ENCODE results near the gene ATP7B.
A peak's percentile ranks its signal among the peaks of the same experiment; 100 is the strongest.
"Not testable (repeated sequence)": the region's sequence is repeated elsewhere in the genome, so short reads cannot be mapped to it uniquely, and the experiment has no call there.

ATP7B gene

GRCh38 chr13:51916962-51917361 is 94.3 kb downstream of the ATP7B start:
- H3K36me3 Mint-ChIP-seq (ENCODE audit: low read depth) = no peaks in the 10 kb centered on the region
- DNase-seq = no peak
- no peak overlapping the region for H3K4me3 Mint-ChIP-seq
- peaks cover 4% of the 10 kb centered on the region for H3K4me1 Mint-ChIP-seq (ENCODE audit: low read depth)
- no peaks in the 10 kb centered on the region for H3K9me3 Mint-ChIP-seq
- peaks cover 6% of the 10 kb centered on the region for H3K27me3 Mint-ChIP-seq
- H3K27ac Mint-ChIP-seq = no peak overlapping the region

- DNase-seq = no peak
- peaks cover 8% of the 10 kb centered on the region for H3K27me3 Mint-ChIP-seq
- no peaks in the 10 kb centered on the region for H3K9me3 Mint-ChIP-seq
- no peaks in the 10 kb centered on the region for H3K4me1 Mint-ChIP-seq (ENCODE audit: low read depth)
- H3K4me3 Mint-ChIP-seq = no peak overlapping the region
- no peaks in the 10 kb centered on the region for H3K36me3 Mint-ChIP-seq (ENCODE audit: low read depth)
- H3K27ac Mint-ChIP-seq = no peak overlapping the region
Measured at GRCh38 chr13:51916051-51916818, 95.0 kb downstream of the ATP7B start.

GRCh38 chr13:51914137-51914493 is 97.1 kb downstream of the ATP7B start:
- Mint-ChIP-seq H3K4me3 (no peak overlapping the region), H3K9me3 (no peaks in the 10 kb centered on the region), H3K36me3 (ENCODE audit: low read depth) (no peaks in the 10 kb centered on the region), H3K27me3 (peaks cover 8% of the 10 kb centered on the region), H3K27ac (no peak overlapping the region), H3K4me1 (ENCODE audit: low read depth) (peaks cover 13% of the 10 kb centered on the region)
- DNase-seq = no peak

- no peaks in the 10 kb centered on the region for H3K36me3 Mint-ChIP-seq (ENCODE audit: low read depth)
- H3K27me3 Mint-ChIP-seq = peaks cover 8% of the 10 kb centered on the region
- DNase-seq = no peak
- H3K4me1 Mint-ChIP-seq (ENCODE audit: low read depth) = peaks cover 17% of the 10 kb centered on the region
- H3K4me3 Mint-ChIP-seq = no peak overlapping the region
- H3K9me3 Mint-ChIP-seq = no peaks in the 10 kb centered on the region
- H3K27ac Mint-ChIP-seq = no peak overlapping the region
Measured at GRCh38 chr13:51913421-51914136, 97.7 kb downstream of the ATP7B start.

- DNase-seq = no peak
- Mint-ChIP-seq H3K27me3 (peaks cover 8% of the 10 kb centered on the region), H3K4me3 (no peak overlapping the region), H3K27ac (no peak overlapping the region), H3K36me3 (ENCODE audit: low read depth) (no peaks in the 10 kb centered on the region), H3K4me1 (ENCODE audit: low read depth) (peaks cover 22% of the 10 kb centered on the region), H3K9me3 (no peaks in the 10 kb centered on the region)
Measured at GRCh38 chr13:51912511-51913225, 98.6 kb downstream of the ATP7B start.

GRCh38 chr13:51912091-51912490 is 99.2 kb downstream of the ATP7B start:
- peaks cover 8% of the 10 kb centered on the region for H3K27me3 Mint-ChIP-seq
- H3K9me3 Mint-ChIP-seq = no peaks in the 10 kb centered on the region
- H3K4me3 Mint-ChIP-seq = no peak overlapping the region
- peaks cover 26% of the 10 kb centered on the region for H3K4me1 Mint-ChIP-seq (ENCODE audit: low read depth)
- no peaks in the 10 kb centered on the region for H3K36me3 Mint-ChIP-seq (ENCODE audit: low read depth)
- no peak for DNase-seq
- H3K27ac Mint-ChIP-seq = no peak overlapping the region

GRCh38 chr13:51910508-51910907 is 100.7 kb downstream of the ATP7B start:
- H3K4me1 Mint-ChIP-seq (ENCODE audit: low read depth) = peaks cover 26% of the 10 kb centered on the region
- no peak for DNase-seq
- H3K4me3 Mint-ChIP-seq = no peak overlapping the region
- H3K27me3 Mint-ChIP-seq = peaks cover 6% of the 10 kb centered on the region
- H3K9me3 Mint-ChIP-seq = no peaks in the 10 kb centered on the region
- no peaks in the 10 kb centered on the region for H3K36me3 Mint-ChIP-seq (ENCODE audit: low read depth)
- H3K27ac Mint-ChIP-seq = no peak overlapping the region

- peak overlapping the region; percentile 65 for H3K27ac Mint-ChIP-seq
- H3K4me1 Mint-ChIP-seq (ENCODE audit: low read depth) = peaks cover 26% of the 10 kb centered on the region
- not testable (repeated sequence) for H3K9me3 Mint-ChIP-seq
Measured at GRCh38 chr13:51909265-51909664, 102.0 kb downstream of the ATP7B start.

GRCh38 chr13:51907040-51907732 is 104.1 kb downstream of the ATP7B start:
- H3K27me3 Mint-ChIP-seq = peaks cover 6% of the 10 kb centered on the region
- no peak for DNase-seq
- no peak overlapping the region for H3K27ac Mint-ChIP-seq
- no peak overlapping the region for H3K4me3 Mint-ChIP-seq
- H3K4me1 Mint-ChIP-seq (ENCODE audit: low read depth) = peaks cover 28% of the 10 kb centered on the region
- no peaks in the 10 kb centered on the region for H3K9me3 Mint-ChIP-seq
- H3K36me3 Mint-ChIP-seq (ENCODE audit: low read depth) = no peaks in the 10 kb centered on the region

More at GRCh38 chr13:51909265-51909664, 102.0 kb downstream of the ATP7B start:
- DNase-seq; H3K36me3 Mint-ChIP-seq (ENCODE audit: low read depth); H3K27me3 Mint-ChIP-seq: not testable (repeated sequence)
- peak overlapping the region; percentile 9 for H3K4me3 Mint-ChIP-seq

GRCh38 chr13:51906581-51906980 is 104.7 kb downstream of the ATP7B start:
- no peak for DNase-seq
- H3K27ac Mint-ChIP-seq = no peak overlapping the region
- no peak overlapping the region for H3K4me3 Mint-ChIP-seq
- no peaks in the 10 kb centered on the region for H3K9me3 Mint-ChIP-seq
- peaks cover 6% of the 10 kb centered on the region for H3K27me3 Mint-ChIP-seq
- no peaks in the 10 kb centered on the region for H3K36me3 Mint-ChIP-seq (ENCODE audit: low read depth)
- H3K4me1 Mint-ChIP-seq (ENCODE audit: low read depth) = peaks cover 28% of the 10 kb centered on the region

GRCh38 chr13:51905787-51906186 is 105.5 kb downstream of the ATP7B start:
- no peak overlapping the region for H3K4me3 Mint-ChIP-seq
- H3K4me1 Mint-ChIP-seq (ENCODE audit: low read depth) = peaks cover 28% of the 10 kb centered on the region
- no peak overlapping the region for H3K27ac Mint-ChIP-seq
- DNase-seq = no peak
- H3K27me3 Mint-ChIP-seq = peaks cover 3% of the 10 kb centered on the region
- no peaks in the 10 kb centered on the region for H3K9me3 Mint-ChIP-seq
- no peaks in the 10 kb centered on the region for H3K36me3 Mint-ChIP-seq (ENCODE audit: low read depth)

- H3K4me1 Mint-ChIP-seq (ENCODE audit: low read depth) = peaks cover 7% of the 10 kb centered on the region
- H3K36me3 Mint-ChIP-seq (ENCODE audit: low read depth) = no peaks in the 10 kb centered on the region
- no peaks in the 10 kb centered on the region for H3K9me3 Mint-ChIP-seq
Measured at GRCh38 chr13:51902776-51903175, 108.5 kb downstream of the ATP7B start.

GRCh38 chr13:51900471-51900870 is 110.8 kb downstream of the ATP7B start:
- Mint-ChIP-seq H3K27ac (no peak overlapping the region), H3K36me3 (ENCODE audit: low read depth) (no peaks in the 10 kb centered on the region), H3K4me1 (ENCODE audit: low read depth) (peaks cover 2% of the 10 kb centered on the region), H3K4me3 (no peak overlapping the region), H3K27me3 (peaks cover 3% of the 10 kb centered on the region), H3K9me3 (no peaks in the 10 kb centered on the region)
- DNase-seq = no peak

More at GRCh38 chr13:51902776-51903175, 108.5 kb downstream of the ATP7B start:
- Mint-ChIP-seq H3K27me3 (peaks cover 3% of the 10 kb centered on the region), H3K27ac (no peak overlapping the region), H3K4me3 (no peak overlapping the region)
- DNase-seq = no peak

Data from activated T-cell treated with anti-CD3 and anti-CD28 coated beads, Interleukin-2, amount 50 U/mL, for 24 hours (primary cell).